GM21576 (cell line): ENCODE data around the gene KMT2C.

Source experiments
- ATAC-seq: cut with Tn5 transposase; IDR thresholded peaks from one replicate; pipeline ENCODE4 v1.9.1; 2021; ENCODE audit warnings: mild to moderate bottlenecking, moderate library complexity; ENCODE audit not compliant: unreplicated experiment

The KMT2C gene

GRCh38 chr7:152148706-152149105, 287.1 kb downstream of the KMT2C start:
- no peak for ATAC-seq

- no peak for ATAC-seq
Observed at GRCh38 chr7:152145853-152146466, 289.8 kb downstream of the KMT2C start.

- ATAC-seq, result no peak
Observed at GRCh38 chr7:152144557-152145245, 291.1 kb downstream of the KMT2C start.

GRCh38 chr7:152142976-152143595, 292.7 kb downstream of the KMT2C start:
- no peak for ATAC-seq

- ATAC-seq, result no peak
Observed at GRCh38 chr7:152140560-152140959, 295.2 kb downstream of the KMT2C start.

GRCh38 chr7:152140067-152140466, 295.7 kb downstream of the KMT2C start:
- ATAC-seq, result no peak

GRCh38 chr7:152137476-152138025, 298.3 kb downstream of the KMT2C start:
- ATAC-seq, result no peak

- no peak for ATAC-seq
Observed at GRCh38 chr7:152136686-152137085, 299.1 kb downstream of the KMT2C start.

GRCh38 chr7:152133804-152134203, 302.0 kb downstream of the KMT2C start:
- no peak for ATAC-seq

GRCh38 chr7:152132812-152133211, 303.0 kb downstream of the KMT2C start:
- no peak for ATAC-seq

GRCh38 chr7:152131981-152132494, 303.8 kb downstream of the KMT2C start:
- no peak for ATAC-seq

GRCh38 chr7:152130658-152131590, 304.9 kb downstream of the KMT2C start:
- ATAC-seq, result no peak

GRCh38 chr7:152129682-152130081, 306.1 kb downstream of the KMT2C start:
- no peak for ATAC-seq

GRCh38 chr7:152128741-152129461, 306.9 kb downstream of the KMT2C start:
- ATAC-seq, result no peak

GRCh38 chr7:152128252-152128651, 307.6 kb downstream of the KMT2C start:
- no peak for ATAC-seq

GRCh38 chr7:152127229-152127628, 308.6 kb downstream of the KMT2C start:
- no peak for ATAC-seq

- no peak for ATAC-seq
Observed at GRCh38 chr7:152126741-152127140, 309.1 kb downstream of the KMT2C start.

GRCh38 chr7:152122540-152122939, 313.3 kb downstream of the KMT2C start:
- no peak for ATAC-seq

GRCh38 chr7:152121432-152121831, 314.4 kb downstream of the KMT2C start:
- ATAC-seq, result no peak

- no peak for ATAC-seq
Observed at GRCh38 chr7:152120776-152121175, 315.0 kb downstream of the KMT2C start.
